Lower lobe of right lung (tissue), 2 donors: Measurements from ENCODE around the gene CAPN14. TPM values are rescaled to one million over a fixed set of nuclear protein-coding genes. Genes with fewer than 3 reads are reported as not detected.

Experiments used
- ATAC-seq, 2 donors: fragments of 200-7000 bp; cut with Tn5 transposase; one replicate each; pipeline ENCODE4 v1.9.1; 2020 to 2022; ENCODE audit warnings: mild to moderate bottlenecking in 2 of 2, moderate library complexity in 2 of 2
- DNase-seq: peaks from one replicate; pipeline ENCODE4 v3.0.0-alpha.2; 2020
- H3K27ac ChIP-seq: fragments of 200-600 bp; one replicate; pipeline ENCODE4 v1.8.0; 2022
- H3K27me3 ChIP-seq: fragments of 200-600 bp; one replicate; pipeline ENCODE4 v1.8.0; 2022; ENCODE audit warnings: low read depth
- H3K36me3 ChIP-seq: fragments of 200-600 bp; one replicate; pipeline ENCODE4 v1.8.0; 2022; ENCODE audit warnings: mild to moderate bottlenecking
- H3K4me1 ChIP-seq: fragments of 200-600 bp; one replicate; pipeline ENCODE4 v1.8.0; 2022
- H3K4me3 ChIP-seq: fragments of 200-600 bp; one replicate; pipeline ENCODE4 v1.8.0; 2022; ENCODE audit warnings: mild to moderate bottlenecking
- H3K9me3 ChIP-seq: fragments of 200-600 bp; one replicate; pipeline ENCODE4 v1.8.0; 2022
- CTCF ChIP-seq: fragments of 200-600 bp; IDR thresholded peaks from one replicate; pipeline ENCODE4 v1.8.0; 2022; ENCODE audit warnings: antibody characterized with exemption, mild to moderate bottlenecking
- intact Hi-C: fragments of 100-400 bp; cut with DNase I; formaldehyde crosslinking; loops from one replicate; pipeline ENCODE4 v1.11.0; 2022
- total RNA-seq: library from RNA; stranded (reverse); fragmentation: NEBNext Ultra II Directional; extraction: Animal tissue kit (Norgen Biotek cat#: 25700); gene quantifications from one replicate; pipeline ENCODE4 v1.2.1, GENCODE V29; 2021
- donor health status: DM: no; HTN: yes; CAD: no; lungs with severe emphysema.

CAPN14 gene
- total RNA-seq, 1 donor from 2014 or later: 0.15 TPM

DNA sequence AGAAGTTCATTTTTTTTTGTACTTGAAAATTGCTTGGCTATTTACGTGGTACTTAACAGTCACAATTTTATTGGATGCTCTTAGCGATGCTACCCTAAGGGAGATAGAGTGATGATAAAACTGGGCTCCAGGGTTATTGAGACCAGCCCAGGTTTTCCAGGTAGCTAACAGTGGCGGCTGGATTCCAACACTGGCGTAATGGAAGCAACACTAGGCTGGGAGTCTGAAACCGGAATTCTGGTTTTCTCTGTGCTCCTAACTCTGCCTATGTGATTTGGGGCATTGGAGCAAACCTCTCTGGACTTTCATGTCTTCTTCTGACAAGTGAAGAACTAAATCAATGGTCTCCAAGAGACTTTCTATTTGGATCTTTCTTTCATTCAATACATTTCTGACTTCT is 69.7 kb downstream of the CAPN14 start:
- no peak for TF ChIP-seq CTCF

DNA sequence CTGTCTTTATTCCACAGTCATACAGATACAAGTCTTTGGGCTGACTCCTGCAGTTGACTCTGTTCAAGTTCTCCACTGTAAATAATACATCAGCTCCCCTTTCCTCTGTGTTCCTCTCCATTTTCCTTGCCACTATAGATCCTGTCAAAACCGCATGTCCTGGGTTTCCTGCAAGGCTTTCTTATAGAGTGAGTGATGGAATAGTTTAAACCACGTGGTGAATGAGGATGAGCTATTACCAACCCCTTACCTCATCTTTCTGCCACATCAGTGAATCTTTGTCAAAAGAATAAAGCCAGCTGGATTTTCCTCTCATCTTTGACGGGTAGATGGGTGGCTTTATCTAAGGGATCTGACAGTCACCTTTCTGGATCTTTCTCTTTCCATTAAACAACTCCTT is 75.2 kb downstream of the CAPN14 start:
- TF ChIP-seq CTCF: no peak
- DNase-seq: no peak
- ATAC-seq: no peak
- Histone ChIP-seq H3K4me1 (peaks cover 18% of the 10 kb centered on the region), H3K36me3 (no peaks in the 10 kb centered on the region), H3K4me3 (no peak overlapping the region), H3K27me3 (peaks cover 24% of the 10 kb centered on the region), H3K27ac (no peak overlapping the region), H3K9me3 (no peaks in the 10 kb centered on the region)
- intact Hi-C loops: no loop called here

More for the DNA sequence above, 69.7 kb downstream of the CAPN14 start:
- Histone ChIP-seq H3K4me1 (no peaks in the 10 kb centered on the region), H3K27me3 (no peaks in the 10 kb centered on the region), H3K4me3 (no peak overlapping the region), H3K9me3 (no peaks in the 10 kb centered on the region), H3K36me3 (no peaks in the 10 kb centered on the region), H3K27ac (no peak overlapping the region)
- no peak for DNase-seq
- ATAC-seq: no peak
- intact Hi-C loops: no loop called here

GRCh38 chr2:31141443-31142085 is 75.8 kb downstream of the CAPN14 start:
- H3K4me3 ChIP-seq: no peak overlapping the region
- no peaks in the 10 kb centered on the region for H3K9me3 ChIP-seq
- H3K4me1 ChIP-seq: peaks cover 21% of the 10 kb centered on the region
- DNase-seq (no peak), ATAC-seq (no peak)
- H3K27ac ChIP-seq: no peak overlapping the region
- no peaks in the 10 kb centered on the region for H3K36me3 ChIP-seq
- peaks cover 30% of the 10 kb centered on the region for H3K27me3 ChIP-seq
- no peak for TF ChIP-seq CTCF
- intact Hi-C loops: no loop called here

- Histone ChIP-seq H3K27ac (no peak overlapping the region), H3K36me3 (no peaks in the 10 kb centered on the region), H3K27me3 (peaks cover 39% of the 10 kb centered on the region), H3K4me3 (no peak overlapping the region), H3K4me1 (peaks cover 21% of the 10 kb centered on the region), H3K9me3 (no peaks in the 10 kb centered on the region)
- no peak for ATAC-seq
- TF ChIP-seq CTCF: no peak
- DNase-seq: no peak
- intact Hi-C loops: no loop called here
These were observed 77.2 kb downstream of the CAPN14 start for GRCh38 chr2:31140151-31140550.

- ATAC-seq (no peak), DNase-seq (no peak)
- peaks cover 21% of the 10 kb centered on the region for H3K4me1 ChIP-seq
- H3K27ac ChIP-seq: no peak overlapping the region
- peaks cover 43% of the 10 kb centered on the region for H3K27me3 ChIP-seq
- no peak for TF ChIP-seq CTCF
- no peaks in the 10 kb centered on the region for H3K9me3 ChIP-seq
- H3K4me3 ChIP-seq: no peak overlapping the region
- intact Hi-C loops: no loop called here
- H3K36me3 ChIP-seq: no peaks in the 10 kb centered on the region
These were observed 77.6 kb downstream of the CAPN14 start for GRCh38 chr2:31139671-31140070.
